ENCODE measurements around the gene ZNF70.
A peak's percentile ranks its signal among the peaks of the same experiment; 100 is the strongest.

The ZNF70 gene

GRCh38 chr22:23714596-23715578, 36.0 kb downstream of the ZNF70 start:
- no peak for DNase-seq

GRCh38 chr22:23713696-23714595, 37.0 kb downstream of the ZNF70 start:
- no peak for DNase-seq

GRCh38 chr22:23712256-23712655, 38.7 kb downstream of the ZNF70 start:
- no peak for DNase-seq

- DNase-seq, result no peak
Observed at GRCh38 chr22:23709107-23709506, 41.8 kb downstream of the ZNF70 start.

- DNase-seq, result no peak
Observed at GRCh38 chr22:23708270-23708669, 42.6 kb downstream of the ZNF70 start.

GRCh38 chr22:23705358-23705757, 45.6 kb downstream of the ZNF70 start:
- DNase-seq, result no peak

GRCh38 chr22:23704829-23705228, 46.1 kb downstream of the ZNF70 start:
- no peak for DNase-seq

- no peak for DNase-seq
Observed at GRCh38 chr22:23704062-23704461, 46.9 kb downstream of the ZNF70 start.

GRCh38 chr22:23700706-23701105, 50.2 kb downstream of the ZNF70 start:
- DNase-seq, result no peak

GRCh38 chr22:23698673-23699235, 52.2 kb downstream of the ZNF70 start:
- no peak for DNase-seq

GRCh38 chr22:23698094-23698493, 52.8 kb downstream of the ZNF70 start:
- no peak for DNase-seq

GRCh38 chr22:23697031-23697970, 53.6 kb downstream of the ZNF70 start:
- no peak for DNase-seq

GRCh38 chr22:23696326-23696851, 54.5 kb downstream of the ZNF70 start:
- peak; percentile 85 for DNase-seq

- DNase-seq, result no peak
Observed at GRCh38 chr22:23695571-23696325, 55.2 kb downstream of the ZNF70 start.

GRCh38 chr22:23695141-23695540, 55.8 kb downstream of the ZNF70 start:
- no peak for DNase-seq

GRCh38 chr22:23693979-23694680, 56.8 kb downstream of the ZNF70 start:
- no peak for DNase-seq

- no peak for DNase-seq
Observed at GRCh38 chr22:23692598-23693291, 58.2 kb downstream of the ZNF70 start.

- no peak for DNase-seq
Observed at GRCh38 chr22:23691748-23692423, 59.0 kb downstream of the ZNF70 start.

- DNase-seq, result no peak
Observed at GRCh38 chr22:23690713-23691112, 60.2 kb downstream of the ZNF70 start, which contains the start of gene RGL4. RGL4 (plus strand) TSS chr22:23691013; CDS start chr22:23692031, 1,018 bp downstream.
